Fibroblast of skin of abdomen (primary cell): ENCODE data around the gene MTERF1. TPM values are rescaled to one million over a fixed set of nuclear protein-coding genes. Genes with fewer than 3 reads are reported as not detected.
"Not testable (repeated sequence)": the region's sequence is repeated elsewhere in the genome, so short reads cannot be mapped to it uniquely, and the experiment has no call there.

Experiments used
- DNase-seq: peaks from one replicate; pipeline ENCODE4 v3.0.0-alpha.2; 2013
- polyA plus RNA-seq, 2 experiments: library from polyadenylated mRNA; unstranded; fragments of 120-200 nt; gene quantifications; one replicate each; pipeline ENCODE4 v1.2.1, GENCODE V29; 2013; ENCODE audit not compliant: insufficient read length in 2 of 2

Gene MTERF1
- 7.5 TPM for polyA plus RNA-seq (2013, experiment 1 of 2; ENCODE audit: insufficient read length)
- polyA plus RNA-seq (2013, experiment 2 of 2; ENCODE audit: insufficient read length), result 9.0 TPM

GRCh38 chr7:91880413-91881241 lies at the start of gene MTERF1:
Gene MTERF1 (minus strand): TSS chr7:91880702. CDS start chr7:91880083, 619 bp downstream.
- DNase-seq, result peak; percentile 91

- no peak for DNase-seq
These were observed 49.0 kb upstream of the MTERF1 start for GRCh38 chr7:91929463-91929862.

GRCh38 chr7:91927912-91928311 lies 47.4 kb upstream of the MTERF1 start:
- no peak for DNase-seq

GRCh38 chr7:91922857-91923256 lies 42.4 kb upstream of the MTERF1 start:
- no peak for DNase-seq

GRCh38 chr7:91918356-91918755 lies 37.9 kb upstream of the MTERF1 start:
- DNase-seq, result no peak

GRCh38 chr7:91916051-91916440 lies 35.5 kb upstream of the MTERF1 start:
- DNase-seq, result no peak

GRCh38 chr7:91915401-91916050 lies 35.0 kb upstream of the MTERF1 start:
- peak; percentile 23 for DNase-seq

- peak; percentile 42 for DNase-seq
These were observed 33.1 kb upstream of the MTERF1 start for GRCh38 chr7:91913612-91914011.

GRCh38 chr7:91912494-91912893 lies 32.0 kb upstream of the MTERF1 start:
- peak; percentile 47 for DNase-seq

GRCh38 chr7:91911121-91911520 lies 30.6 kb upstream of the MTERF1 start:
- DNase-seq, result no peak

- DNase-seq, result no peak
These were observed 29.7 kb upstream of the MTERF1 start for GRCh38 chr7:91910171-91910570.

GRCh38 chr7:91899563-91899962 lies 19.1 kb upstream of the MTERF1 start:
- DNase-seq, result no peak

- DNase-seq, result no peak
These were observed 17.9 kb upstream of the MTERF1 start for GRCh38 chr7:91898240-91898992.

GRCh38 chr7:91894781-91895480 lies 14.4 kb upstream of the MTERF1 start:
- DNase-seq, result no peak

GRCh38 chr7:91893699-91894098 lies 13.2 kb upstream of the MTERF1 start:
- DNase-seq, result not testable (repeated sequence)

- DNase-seq, result peak; percentile 35
These were observed 12.4 kb upstream of the MTERF1 start for GRCh38 chr7:91892821-91893340.

- no peak for DNase-seq
These were observed 11.7 kb upstream of the MTERF1 start for GRCh38 chr7:91892099-91892705.

- DNase-seq, result not testable (repeated sequence)
These were observed 8.0 kb upstream of the MTERF1 start for GRCh38 chr7:91888271-91889175.

GRCh38 chr7:91887336-91888213 lies 7.1 kb upstream of the MTERF1 start:
- not testable (repeated sequence) for DNase-seq
